HUES6 (cell line): Measurements from ENCODE around the gene MKLN1.
"Not testable (repeated sequence)": the region's sequence is repeated elsewhere in the genome, so short reads cannot be mapped to it uniquely, and the experiment has no call there.

ENCODE experiments used
- H3K27ac ChIP-seq: 2 replicates; pipeline ENCODE4 v1.7.0; 2013; ENCODE audit warnings: low read depth, mild to moderate bottlenecking, low read length, inconsistent platforms
- H3K27me3 ChIP-seq: 2 replicates; pipeline ENCODE4 v1.6.1; 2013; ENCODE audit warnings: low read length; ENCODE audit not compliant: control insufficient read depth, insufficient read depth
- H3K36me3 ChIP-seq: 2 replicates; pipeline ENCODE4 v1.6.1; 2013; ENCODE audit warnings: low read length; ENCODE audit not compliant: control insufficient read depth, insufficient read depth
- H3K4me1 ChIP-seq: 2 replicates; pipeline ENCODE4 v1.6.1; 2013; ENCODE audit warnings: low read length; ENCODE audit not compliant: control insufficient read depth, insufficient read depth
- H3K4me3 ChIP-seq: 2 replicates; pipeline ENCODE4 v1.5.1; 2013; ENCODE audit warnings: low read depth, low read length
- H3K9ac ChIP-seq: one replicate; pipeline ENCODE4 v1.6.1; 2013; ENCODE audit warnings: mild to moderate bottlenecking, low read length
- H3K9me3 ChIP-seq: 2 replicates; pipeline ENCODE4 v1.6.1; 2013; ENCODE audit warnings: low read depth, low read length; ENCODE audit not compliant: control insufficient read depth, insufficient read depth

MKLN1 gene

DNA sequence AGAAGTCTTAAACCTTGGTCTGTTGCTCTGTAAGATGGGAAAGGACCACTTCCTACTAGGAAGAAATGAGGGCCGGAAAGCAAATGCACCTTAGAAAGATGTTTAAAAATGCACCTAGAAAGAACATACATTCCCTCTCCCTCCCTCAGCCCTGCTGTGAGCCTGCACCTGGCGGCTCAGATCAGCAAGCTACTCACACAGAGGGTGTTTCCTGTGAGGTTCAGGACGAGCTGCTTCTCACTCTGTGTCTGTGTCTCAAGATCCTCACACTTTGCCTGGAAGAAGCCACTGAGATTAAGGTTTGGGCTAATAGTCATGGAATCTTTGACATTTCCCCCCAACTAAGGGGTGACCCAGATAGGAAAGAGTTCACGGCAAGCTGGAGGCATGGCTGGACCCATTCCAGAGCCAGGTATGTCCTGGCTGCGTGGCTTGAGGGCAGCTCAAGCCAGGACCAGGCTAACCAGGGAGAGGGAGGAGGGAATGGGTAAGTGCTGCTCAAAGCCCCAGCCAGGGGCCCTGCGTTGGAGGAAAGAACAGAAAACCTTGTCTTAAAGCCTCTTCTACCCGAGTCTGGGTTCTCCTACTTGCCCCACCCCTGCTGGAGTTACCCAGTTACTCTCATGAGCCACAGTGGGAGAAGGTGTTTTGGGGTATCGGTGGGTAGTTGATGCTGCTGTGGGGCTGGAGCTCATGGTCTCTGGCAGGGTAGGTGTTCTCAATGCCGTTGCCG is 181.2 kb downstream of the MKLN1 start:
- Histone ChIP-seq H3K9ac (no peak overlapping the region), H3K4me1 (peaks cover 14% of the 10 kb centered on the region), H3K27ac (0 out of 2 replicates have a peak overlapping the region, but pooled peaks have one; percentile 19), H3K9me3 (no peaks in the 10 kb centered on the region), H3K27me3 (no peaks in the 10 kb centered on the region), H3K36me3 (peaks cover 88% of the 10 kb centered on the region), H3K4me3 (no peak overlapping the region)

DNA sequence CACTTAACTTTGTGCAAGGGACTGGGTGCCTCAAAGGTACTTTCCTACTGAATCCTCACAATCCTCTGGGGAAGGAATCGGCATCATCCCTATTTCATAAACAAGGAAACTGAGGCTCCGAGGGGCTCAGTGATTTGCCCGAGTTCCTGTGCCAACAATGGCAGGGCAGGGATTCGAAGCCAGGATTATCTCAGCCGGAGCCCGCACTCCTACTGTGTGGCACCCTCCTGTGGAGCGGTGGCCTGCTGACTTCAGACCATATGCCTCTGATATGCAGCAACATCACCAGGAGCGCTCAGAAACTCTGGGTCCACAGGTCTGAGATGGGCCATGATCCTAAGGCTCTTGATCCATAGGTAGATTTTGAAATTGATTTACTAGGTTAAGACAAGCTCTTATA is 182.1 kb downstream of the MKLN1 start:
- Histone ChIP-seq H3K9me3 (no peaks in the 10 kb centered on the region), H3K4me1 (peaks cover 14% of the 10 kb centered on the region), H3K9ac (no peak overlapping the region), H3K27me3 (no peaks in the 10 kb centered on the region), H3K27ac (0 out of 2 replicates have a peak overlapping the region, but pooled peaks have one; percentile 19), H3K36me3 (peaks cover 79% of the 10 kb centered on the region), H3K4me3 (no peak overlapping the region)

DNA sequence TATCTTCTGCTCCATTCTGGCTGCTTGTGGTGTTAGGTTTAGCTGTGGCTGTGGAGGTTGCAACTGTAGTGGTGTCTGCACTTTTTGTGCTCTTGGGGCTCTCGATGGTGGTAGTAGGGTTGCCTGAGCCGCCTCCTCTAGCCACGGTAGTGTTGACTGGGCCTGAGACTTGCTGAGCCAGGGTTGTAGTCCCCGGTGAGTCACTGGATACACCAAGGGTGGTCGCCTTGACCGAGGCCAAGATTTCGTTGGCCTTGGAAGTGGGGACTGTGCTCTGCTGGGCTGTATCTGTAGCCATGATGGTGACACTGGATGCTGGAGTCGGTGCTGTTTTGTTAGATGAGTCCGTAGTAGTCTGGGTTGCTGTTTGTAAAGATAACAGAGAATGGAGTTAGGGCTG is 183.4 kb downstream of the MKLN1 start:
- Histone ChIP-seq H3K9me3 (no peaks in the 10 kb centered on the region), H3K4me1 (peaks cover 14% of the 10 kb centered on the region), H3K4me3 (no peak overlapping the region), H3K9ac (no peak overlapping the region), H3K27ac (no peak overlapping the region), H3K36me3 (peaks cover 72% of the 10 kb centered on the region), H3K27me3 (no peaks in the 10 kb centered on the region)

DNA sequence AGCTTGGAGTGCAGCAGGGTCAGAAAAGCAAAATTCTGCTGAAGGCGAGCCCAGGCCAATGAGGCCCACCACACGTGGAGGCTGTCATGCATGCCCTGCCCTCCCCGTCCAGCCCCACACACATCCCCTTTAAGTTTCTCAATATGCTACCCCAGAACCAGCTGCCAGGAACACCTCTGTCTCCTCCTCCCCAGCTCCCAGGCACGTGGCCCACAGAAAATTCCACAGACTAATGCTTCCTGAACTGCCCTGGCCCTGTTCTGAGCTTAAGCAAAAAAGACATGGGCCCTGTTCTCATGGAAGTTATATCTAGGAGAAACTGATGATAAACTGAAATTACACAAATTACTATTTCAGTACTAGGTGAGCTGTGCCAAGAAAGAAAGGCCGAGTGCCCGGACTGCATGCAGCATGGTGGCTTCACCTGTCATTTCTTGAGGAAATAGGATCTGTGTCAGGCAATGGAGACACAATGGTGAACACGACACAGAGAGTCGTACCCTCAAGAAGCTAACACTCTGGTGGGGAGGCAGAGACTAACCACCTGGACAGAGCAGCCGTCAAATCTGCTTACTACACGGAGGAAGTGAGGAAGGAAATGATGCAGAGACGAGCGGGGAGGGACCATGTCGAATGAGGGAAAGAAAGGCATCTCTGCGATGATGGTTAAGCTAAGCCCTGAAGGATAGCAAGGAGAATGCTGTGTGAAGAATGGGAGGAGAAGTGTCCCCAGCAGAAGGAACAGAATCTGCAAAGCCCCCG is 184.3 kb downstream of the MKLN1 start:
- H3K4me1 ChIP-seq, result peaks cover 14% of the 10 kb centered on the region
- no peaks in the 10 kb centered on the region for H3K9me3 ChIP-seq
- no peak overlapping the region for H3K4me3 ChIP-seq
- H3K9ac ChIP-seq, result no peak overlapping the region
- H3K27me3 ChIP-seq, result no peaks in the 10 kb centered on the region
- no peak overlapping the region for H3K27ac ChIP-seq
- peaks cover 65% of the 10 kb centered on the region for H3K36me3 ChIP-seq

DNA sequence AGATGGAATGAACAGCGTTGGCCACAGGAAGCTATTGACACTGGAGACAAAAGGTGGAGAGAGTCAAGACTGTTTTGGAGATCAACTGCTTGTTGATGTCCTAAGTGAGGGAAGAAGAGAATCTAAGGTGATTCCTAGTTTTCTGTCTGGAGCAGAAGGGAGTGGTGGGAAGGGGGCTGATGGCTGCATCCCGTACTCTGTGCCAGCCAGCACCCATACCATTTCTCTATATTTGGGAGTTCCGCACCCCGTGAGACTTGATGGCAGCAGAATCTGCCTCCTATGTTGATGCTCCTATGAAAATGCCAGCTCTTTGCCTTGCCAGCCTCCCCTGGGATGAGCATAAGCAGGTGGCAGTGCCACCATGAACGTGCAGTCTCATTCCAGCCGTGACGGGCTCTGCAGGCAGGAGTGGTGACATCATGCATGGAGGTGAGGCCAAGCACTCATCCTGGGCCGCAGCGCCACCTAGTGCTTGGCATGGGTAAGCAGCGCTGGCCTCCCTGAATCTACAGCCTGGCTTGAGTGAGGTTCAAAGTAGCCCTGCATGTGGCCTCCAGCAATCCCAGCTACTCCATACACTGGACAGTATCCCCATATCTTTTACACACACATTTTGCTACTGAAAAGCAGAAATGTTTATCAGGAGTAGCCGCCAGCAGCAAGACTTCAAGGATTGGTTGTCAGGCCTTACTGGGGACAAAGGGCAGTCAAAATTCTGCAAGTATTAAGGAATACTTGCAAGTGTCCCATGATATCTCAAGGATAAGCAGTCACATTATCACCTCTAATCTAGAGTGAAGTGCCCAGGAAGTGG is 185.8 kb downstream of the MKLN1 start:
- Histone ChIP-seq H3K4me3 (no peak overlapping the region), H3K36me3 (peaks cover 65% of the 10 kb centered on the region), H3K27ac (no peak overlapping the region), H3K9ac (no peak overlapping the region), H3K27me3 (no peaks in the 10 kb centered on the region), H3K9me3 (no peaks in the 10 kb centered on the region), H3K4me1 (peaks cover 20% of the 10 kb centered on the region)

DNA sequence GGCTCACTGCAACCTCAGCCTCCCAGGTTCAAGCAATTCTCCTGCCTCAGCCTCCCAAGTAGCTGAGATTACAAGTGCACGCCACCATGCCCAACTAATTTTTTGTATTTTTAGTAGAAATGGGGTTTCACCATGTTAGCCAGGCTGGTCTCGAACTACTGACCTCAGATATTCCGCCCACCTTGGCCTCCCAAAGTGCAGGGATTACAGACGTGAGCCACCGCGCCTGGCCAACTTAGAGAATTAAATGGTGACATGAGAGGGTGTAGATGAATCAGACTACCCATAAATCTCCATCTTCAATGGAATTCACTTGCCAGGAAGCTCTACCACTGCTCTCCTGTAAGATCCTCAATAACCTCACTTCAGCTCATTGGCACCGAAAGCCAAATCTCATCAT is 187.8 kb downstream of the MKLN1 start:
- Histone ChIP-seq H3K36me3 (peaks cover 62% of the 10 kb centered on the region), H3K4me1 (peaks cover 40% of the 10 kb centered on the region)
- not testable (repeated sequence) for H3K9me3 ChIP-seq, H3K9ac ChIP-seq, H3K27ac ChIP-seq, H3K4me3 ChIP-seq, H3K27me3 ChIP-seq

DNA sequence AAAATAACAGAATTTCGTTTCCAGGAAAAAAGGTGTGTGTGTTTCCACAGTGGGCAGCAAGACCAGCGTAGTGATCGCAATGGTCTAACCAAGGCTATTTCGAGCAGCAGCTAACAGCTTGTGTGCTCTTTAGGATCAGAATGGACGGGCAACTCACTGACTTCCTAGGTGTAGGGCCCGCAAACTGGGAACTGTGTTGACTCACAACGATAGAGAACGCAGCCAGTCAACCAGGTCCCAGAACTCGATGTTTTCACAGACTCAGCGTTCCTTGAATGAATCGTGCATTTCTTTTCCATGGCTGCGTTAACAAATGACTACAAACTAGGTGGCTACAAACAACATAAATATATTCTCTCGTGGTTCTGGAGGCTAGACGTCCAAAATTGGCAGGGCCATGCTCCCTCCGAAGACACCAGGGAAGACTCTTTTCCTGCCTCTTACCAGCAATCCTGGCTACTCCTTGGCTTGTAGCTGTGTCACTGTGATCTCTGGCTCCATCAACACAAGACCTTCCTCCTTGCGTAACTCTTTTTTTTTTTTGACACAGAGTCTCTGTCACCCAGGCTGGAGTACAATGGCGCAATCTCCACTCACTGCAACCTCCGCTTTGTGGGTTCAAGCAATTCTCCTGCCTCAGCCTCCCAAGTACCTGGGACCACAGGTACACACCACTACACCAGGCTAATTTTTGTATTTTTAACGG is 189.7 kb downstream of the MKLN1 start:
- H3K4me3 ChIP-seq, result no peak overlapping the region
- H3K27ac ChIP-seq, result no peak overlapping the region
- no peaks in the 10 kb centered on the region for H3K27me3 ChIP-seq
- peaks cover 54% of the 10 kb centered on the region for H3K4me1 ChIP-seq
- H3K9ac ChIP-seq, result no peak overlapping the region
- H3K9me3 ChIP-seq, result no peaks in the 10 kb centered on the region
- H3K36me3 ChIP-seq, result peaks cover 45% of the 10 kb centered on the region

DNA sequence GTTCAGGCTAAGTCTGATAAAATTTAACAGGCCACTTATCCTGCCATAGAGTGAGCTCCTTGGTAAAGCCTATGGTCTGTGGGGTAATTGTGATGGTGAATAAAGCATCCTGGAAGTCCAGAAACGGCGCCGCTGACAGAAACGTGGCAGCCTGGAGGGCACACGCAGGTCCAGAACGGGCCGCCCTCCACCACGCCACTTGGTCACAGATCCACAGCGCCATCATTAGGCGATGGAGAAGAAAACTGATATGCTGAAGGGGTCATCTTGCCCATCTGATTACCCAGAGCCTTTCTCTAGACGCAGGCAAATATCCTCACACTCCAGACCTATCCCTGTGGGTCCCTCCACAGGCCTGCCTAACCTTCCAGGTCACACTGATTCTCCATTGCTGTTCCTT is 190.9 kb downstream of the MKLN1 start:
- H3K9ac ChIP-seq, result no peak overlapping the region
- no peaks in the 10 kb centered on the region for H3K9me3 ChIP-seq
- no peak overlapping the region for H3K27ac ChIP-seq
- peaks cover 38% of the 10 kb centered on the region for H3K36me3 ChIP-seq
- H3K27me3 ChIP-seq, result no peaks in the 10 kb centered on the region
- no peak overlapping the region for H3K4me3 ChIP-seq
- peaks cover 56% of the 10 kb centered on the region for H3K4me1 ChIP-seq

DNA sequence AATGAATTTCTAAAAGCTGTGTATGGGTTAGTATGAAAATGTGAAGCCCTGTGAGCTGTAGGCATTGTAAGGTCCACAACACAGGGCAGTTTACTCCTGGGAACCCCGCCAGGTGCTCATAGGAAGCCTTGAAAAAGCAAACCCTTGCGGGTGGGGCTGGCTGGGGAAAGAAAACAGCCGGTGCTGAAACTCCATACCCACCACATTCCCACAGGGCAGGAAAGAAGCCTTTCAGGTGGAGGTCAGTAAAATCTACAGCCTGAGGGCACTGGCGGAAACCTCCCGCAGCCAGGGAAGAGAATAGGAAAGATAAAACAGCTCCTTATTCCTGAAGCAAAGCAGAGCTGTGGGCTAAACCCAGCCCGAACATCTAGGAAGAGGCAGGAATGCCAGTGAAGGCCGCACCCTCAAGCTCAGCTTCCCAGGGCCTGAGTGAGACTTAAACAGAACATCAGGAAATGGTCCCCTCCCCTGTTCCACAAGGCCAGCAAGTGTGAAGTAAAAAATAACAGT is 194.0 kb downstream of the MKLN1 start:
- H3K27me3 ChIP-seq, result no peaks in the 10 kb centered on the region
- H3K36me3 ChIP-seq, result peaks cover 41% of the 10 kb centered on the region
- H3K4me3 ChIP-seq, result no peak overlapping the region
- H3K9me3 ChIP-seq, result no peaks in the 10 kb centered on the region
- H3K4me1 ChIP-seq, result peaks cover 74% of the 10 kb centered on the region
- H3K27ac ChIP-seq, result peak overlapping the region; percentile 36; the same call in 1 of the 2 replicates
- H3K9ac ChIP-seq, result no peak overlapping the region

DNA sequence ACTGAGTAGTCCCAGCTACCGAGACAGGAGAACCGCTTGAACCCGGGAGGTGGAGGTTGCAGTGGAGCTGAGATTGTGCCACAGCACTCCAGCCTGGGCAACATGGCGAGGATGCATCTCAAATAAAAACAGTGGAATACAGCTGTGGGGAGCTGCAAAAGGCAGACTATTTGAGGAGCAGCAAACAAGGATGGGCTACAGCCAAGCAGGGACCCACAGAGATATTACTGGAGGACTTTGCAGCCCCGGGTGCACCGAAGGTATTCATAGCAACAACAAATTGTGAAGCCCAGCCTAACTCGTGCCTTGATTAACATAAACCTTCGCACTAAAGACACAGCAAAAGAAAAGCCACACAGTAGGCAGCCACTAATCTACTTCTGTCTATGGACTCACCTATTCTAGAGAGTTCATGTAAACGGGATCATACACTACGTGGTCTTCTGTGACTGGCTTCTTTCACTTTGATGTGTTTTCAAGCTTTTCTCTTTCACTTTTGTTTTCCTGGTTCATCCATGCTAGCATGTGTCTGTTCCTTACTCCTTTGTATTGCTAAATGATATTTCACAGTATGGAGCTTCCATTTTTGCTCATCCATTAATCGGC is 194.8 kb downstream of the MKLN1 start:
- Histone ChIP-seq H3K27ac (no peak overlapping the region), H3K9ac (no peak overlapping the region)

More for the DNA sequence above, 194.8 kb downstream of the MKLN1 start:
- H3K36me3 ChIP-seq, result peaks cover 35% of the 10 kb centered on the region
- H3K4me3 ChIP-seq, result peak overlapping the region; percentile 7; the same call in 1 of the 2 replicates
- no peaks in the 10 kb centered on the region for H3K27me3 ChIP-seq
- H3K9me3 ChIP-seq, result no peaks in the 10 kb centered on the region
- peaks cover 73% of the 10 kb centered on the region for H3K4me1 ChIP-seq
